ENCODE data around the gene TTC29. TPM values are rescaled to one million over a fixed set of nuclear protein-coding genes. Genes with fewer than 3 reads are reported as not detected.

The TTC29 gene
- total RNA-seq, 2 experiments from 2014 or later: not detected

- no peak for DNase-seq
- peaks cover 9% of the 10 kb centered on the region for H3K27me3 Mint-ChIP-seq (ENCODE audit: low read depth)
- intact Hi-C loops (cut with micrococcal nuclease): no loop called here
- no peak overlapping the region for H3K4me3 Mint-ChIP-seq
- no peaks in the 10 kb centered on the region for H3K36me3 Mint-ChIP-seq (ENCODE audit: low read depth)
- H3K4me1 Mint-ChIP-seq (ENCODE audit: low read depth): peaks cover 26% of the 10 kb centered on the region
- no peak overlapping the region for H3K27ac Mint-ChIP-seq
- no peaks in the 10 kb centered on the region for H3K9me3 Mint-ChIP-seq
- CTCF ChIA-PET: interaction anchor here (0.8 kb wide), 1 partner anchor 114 kb away, joined by 3 read pairs; no protein-coding TSS in a partner anchor
These were observed 1.8 kb downstream of the TTC29 start for GRCh38 chr4:146943691-146944375.

GRCh38 chr4:146932116-146932515, 13.5 kb downstream of the TTC29 start:
- H3K36me3 Mint-ChIP-seq (ENCODE audit: low read depth): no peaks in the 10 kb centered on the region
- no peak for DNase-seq
- H3K4me3 Mint-ChIP-seq: no peak overlapping the region
- CTCF ChIA-PET: no interaction called here
- H3K4me1 Mint-ChIP-seq (ENCODE audit: low read depth): no peaks in the 10 kb centered on the region
- intact Hi-C loops (cut with micrococcal nuclease): no loop called here
- peaks cover 10% of the 10 kb centered on the region for H3K27me3 Mint-ChIP-seq (ENCODE audit: low read depth)
- H3K27ac Mint-ChIP-seq: no peak overlapping the region
- H3K9me3 Mint-ChIP-seq: no peaks in the 10 kb centered on the region

- CTCF ChIA-PET: no interaction called here
- no peaks in the 10 kb centered on the region for H3K9me3 Mint-ChIP-seq
- no peaks in the 10 kb centered on the region for H3K4me1 Mint-ChIP-seq (ENCODE audit: low read depth)
- H3K36me3 Mint-ChIP-seq (ENCODE audit: low read depth): no peaks in the 10 kb centered on the region
- H3K4me3 Mint-ChIP-seq: no peak overlapping the region
- no peak for DNase-seq
- intact Hi-C loops (cut with micrococcal nuclease): no loop called here
- peaks cover 10% of the 10 kb centered on the region for H3K27me3 Mint-ChIP-seq (ENCODE audit: low read depth)
- no peak overlapping the region for H3K27ac Mint-ChIP-seq
These were observed 15.0 kb downstream of the TTC29 start for GRCh38 chr4:146930673-146931072.

- intact Hi-C loops (cut with micrococcal nuclease): no loop called here
- CTCF ChIA-PET: interaction anchor here (0.6 kb wide), 1 partner anchor 854 kb away, joined by 4 read pairs; no protein-coding TSS in a partner anchor
These were observed 18.0 kb downstream of the TTC29 start for GRCh38 chr4:146927695-146928094.

GRCh38 chr4:146916479-146917076, 29.1 kb downstream of the TTC29 start:
- peaks cover 4% of the 10 kb centered on the region for H3K27me3 Mint-ChIP-seq (ENCODE audit: low read depth)
- no peaks in the 10 kb centered on the region for H3K4me1 Mint-ChIP-seq (ENCODE audit: low read depth)
- CTCF ChIA-PET: interaction anchor here (0.6 to 1.7 kb wide), 4 partner anchors 573 to 783 kb away, joined by 3 to 4 read pairs (median 4); no protein-coding TSS in a partner anchor
- H3K36me3 Mint-ChIP-seq (ENCODE audit: low read depth): no peaks in the 10 kb centered on the region
- DNase-seq: peak; percentile 28
- H3K9me3 Mint-ChIP-seq: no peaks in the 10 kb centered on the region
- no peak overlapping the region for H3K4me3 Mint-ChIP-seq
- intact Hi-C loops (cut with micrococcal nuclease): loop anchor here (1.0 to 10.0 kb wide), 5 partner anchors 392 to 959 kb away; partner anchors contain the start of gene SLC10A7
- no peak overlapping the region for H3K27ac Mint-ChIP-seq

More at GRCh38 chr4:146927695-146928094, 18.0 kb downstream of the TTC29 start:
- no peak overlapping the region for H3K4me3 Mint-ChIP-seq
- H3K27me3 Mint-ChIP-seq (ENCODE audit: low read depth): peaks cover 3% of the 10 kb centered on the region
- no peaks in the 10 kb centered on the region for H3K36me3 Mint-ChIP-seq (ENCODE audit: low read depth)
- no peaks in the 10 kb centered on the region for H3K4me1 Mint-ChIP-seq (ENCODE audit: low read depth)
- no peak overlapping the region for H3K27ac Mint-ChIP-seq
- DNase-seq: no peak
- no peaks in the 10 kb centered on the region for H3K9me3 Mint-ChIP-seq

- Mint-ChIP-seq H3K4me3 (no peak overlapping the region), H3K27ac (no peak overlapping the region), H3K27me3 (ENCODE audit: low read depth) (peaks cover 4% of the 10 kb centered on the region), H3K36me3 (ENCODE audit: low read depth) (no peaks in the 10 kb centered on the region), H3K4me1 (ENCODE audit: low read depth) (no peaks in the 10 kb centered on the region), H3K9me3 (no peaks in the 10 kb centered on the region)
- intact Hi-C loops (cut with micrococcal nuclease): loop anchor here (5.0 to 10.0 kb wide), 2 partner anchors 390 to 958 kb away; partner anchors contain the start of gene SLC10A7
- CTCF ChIA-PET: interaction anchor here (0.8 kb wide), 1 partner anchor 572 kb away, joined by 3 read pairs; no protein-coding TSS in a partner anchor
- no peak for DNase-seq
These were observed 30.5 kb downstream of the TTC29 start for GRCh38 chr4:146915132-146915531.

GRCh38 chr4:146900295-146900694, 45.4 kb downstream of the TTC29 start:
- intact Hi-C loops (cut with micrococcal nuclease): no loop called here
- Mint-ChIP-seq H3K36me3 (ENCODE audit: low read depth) (no peaks in the 10 kb centered on the region), H3K27me3 (ENCODE audit: low read depth) (peaks cover 31% of the 10 kb centered on the region), H3K9me3 (no peaks in the 10 kb centered on the region), H3K4me3 (no peak overlapping the region), H3K27ac (no peak overlapping the region), H3K4me1 (ENCODE audit: low read depth) (no peaks in the 10 kb centered on the region)
- CTCF ChIA-PET: no interaction called here
- DNase-seq: no peak

- CTCF ChIA-PET: interaction anchor here (0.6 kb wide), 1 partner anchor 47 kb away, joined by 3 read pairs; no protein-coding TSS in a partner anchor
- Mint-ChIP-seq H3K4me3 (no peak overlapping the region), H3K27ac (no peak overlapping the region), H3K27me3 (ENCODE audit: low read depth) (peaks cover 16% of the 10 kb centered on the region), H3K4me1 (ENCODE audit: low read depth) (no peaks in the 10 kb centered on the region), H3K9me3 (no peaks in the 10 kb centered on the region), H3K36me3 (ENCODE audit: low read depth) (no peaks in the 10 kb centered on the region)
- intact Hi-C loops (cut with micrococcal nuclease): no loop called here
- DNase-seq: no peak
These were observed 55.4 kb downstream of the TTC29 start for GRCh38 chr4:146890301-146890700.

GRCh38 chr4:146883070-146883469, 62.6 kb downstream of the TTC29 start:
- Mint-ChIP-seq H3K27ac (no peak overlapping the region), H3K4me3 (no peak overlapping the region), H3K27me3 (ENCODE audit: low read depth) (peaks cover 14% of the 10 kb centered on the region), H3K36me3 (ENCODE audit: low read depth) (no peaks in the 10 kb centered on the region), H3K4me1 (ENCODE audit: low read depth) (no peaks in the 10 kb centered on the region), H3K9me3 (no peaks in the 10 kb centered on the region)
- intact Hi-C loops (cut with micrococcal nuclease): no loop called here
- CTCF ChIA-PET: no interaction called here
- DNase-seq: no peak

- no peaks in the 10 kb centered on the region for H3K9me3 Mint-ChIP-seq
- no peak overlapping the region for H3K27ac Mint-ChIP-seq
- intact Hi-C loops (cut with micrococcal nuclease): no loop called here
- DNase-seq: no peak
- H3K4me3 Mint-ChIP-seq: no peak overlapping the region
- CTCF ChIA-PET: no interaction called here
- no peaks in the 10 kb centered on the region for H3K4me1 Mint-ChIP-seq (ENCODE audit: low read depth)
- H3K27me3 Mint-ChIP-seq (ENCODE audit: low read depth): peaks cover 7% of the 10 kb centered on the region
- no peaks in the 10 kb centered on the region for H3K36me3 Mint-ChIP-seq (ENCODE audit: low read depth)
These were observed 88.4 kb downstream of the TTC29 start for GRCh38 chr4:146857298-146857697.

GRCh38 chr4:146855761-146856160, 89.9 kb downstream of the TTC29 start:
- no peak for DNase-seq
- H3K4me3 Mint-ChIP-seq: no peak overlapping the region
- intact Hi-C loops (cut with micrococcal nuclease): no loop called here
- H3K27ac Mint-ChIP-seq: no peak overlapping the region
- H3K36me3 Mint-ChIP-seq (ENCODE audit: low read depth): no peaks in the 10 kb centered on the region
- H3K4me1 Mint-ChIP-seq (ENCODE audit: low read depth): no peaks in the 10 kb centered on the region
- H3K27me3 Mint-ChIP-seq (ENCODE audit: low read depth): peaks cover 7% of the 10 kb centered on the region
- CTCF ChIA-PET: no interaction called here
- no peaks in the 10 kb centered on the region for H3K9me3 Mint-ChIP-seq

GRCh38 chr4:146852360-146852759, 93.3 kb downstream of the TTC29 start:
- CTCF ChIA-PET: no interaction called here
- H3K36me3 Mint-ChIP-seq (ENCODE audit: low read depth): no peaks in the 10 kb centered on the region
- peaks cover 7% of the 10 kb centered on the region for H3K27me3 Mint-ChIP-seq (ENCODE audit: low read depth)
- H3K4me3 Mint-ChIP-seq: no peak overlapping the region
- no peaks in the 10 kb centered on the region for H3K9me3 Mint-ChIP-seq
- no peak overlapping the region for H3K27ac Mint-ChIP-seq
- H3K4me1 Mint-ChIP-seq (ENCODE audit: low read depth): no peaks in the 10 kb centered on the region
- intact Hi-C loops (cut with micrococcal nuclease): no loop called here
- DNase-seq: no peak

GRCh38 chr4:146847345-146847744, 98.3 kb downstream of the TTC29 start:
- H3K4me1 Mint-ChIP-seq (ENCODE audit: low read depth): no peaks in the 10 kb centered on the region
- no peak overlapping the region for H3K4me3 Mint-ChIP-seq
- H3K9me3 Mint-ChIP-seq: no peaks in the 10 kb centered on the region
- intact Hi-C loops (cut with micrococcal nuclease): no loop called here
- no peak overlapping the region for H3K27ac Mint-ChIP-seq
- peaks cover 6% of the 10 kb centered on the region for H3K27me3 Mint-ChIP-seq (ENCODE audit: low read depth)
- CTCF ChIA-PET: no interaction called here
- DNase-seq: no peak
- H3K36me3 Mint-ChIP-seq (ENCODE audit: low read depth): no peaks in the 10 kb centered on the region
